NT2/D1 (cell line): ENCODE data around the gene PXT1.

Source experiments
- DNase-seq: peaks from one replicate; pipeline ENCODE4 v3.0.0-alpha.2; 2011; ENCODE audit warnings: low read depth, low spot score
- H3K27me3 ChIP-seq: 2 replicates; pipeline ENCODE4 v1.6.0; 2011; ENCODE audit warnings: mild to moderate bottlenecking; ENCODE audit not compliant: insufficient read length, insufficient read depth
- H3K36me3 ChIP-seq: 2 replicates; pipeline ENCODE4 v1.6.1; 2011; ENCODE audit warnings: mild to moderate bottlenecking, low read length, mixed read lengths; ENCODE audit not compliant: insufficient read depth, insufficient read length
- H3K4me1 ChIP-seq: 2 replicates; pipeline ENCODE4 v1.5.1; 2011; ENCODE audit not compliant: insufficient read depth, insufficient read length
- H3K4me3 ChIP-seq: 2 replicates; pipeline ENCODE4 v1.5.1; 2011; ENCODE audit warnings: low read depth; ENCODE audit not compliant: insufficient read length
- H3K9ac ChIP-seq: 2 replicates; pipeline ENCODE4 v1.6.0; 2011; ENCODE audit warnings: low read depth; ENCODE audit not compliant: insufficient read length
- H3K9me3 ChIP-seq: 2 replicates; pipeline ENCODE4 v1.5.1; 2011; ENCODE audit warnings: mild to moderate bottlenecking, low read length; ENCODE audit not compliant: insufficient read depth
- SUZ12 ChIP-seq: IDR thresholded peaks from 2 replicates; pipeline ENCODE4 v1.6.1; 2011; ENCODE audit not compliant: insufficient read length, insufficient read depth; ENCODE audit errors: extremely low read depth
- YY1 ChIP-seq: IDR thresholded peaks from 2 replicates; pipeline ENCODE4 v1.6.1; 2011; ENCODE audit not compliant: insufficient read length, insufficient read depth
- ZNF274 ChIP-seq: IDR thresholded peaks from 2 replicates; pipeline ENCODE4 v1.6.1; 2011; ENCODE audit warnings: mild to moderate bottlenecking, low read depth, low read length

Gene PXT1

DNA sequence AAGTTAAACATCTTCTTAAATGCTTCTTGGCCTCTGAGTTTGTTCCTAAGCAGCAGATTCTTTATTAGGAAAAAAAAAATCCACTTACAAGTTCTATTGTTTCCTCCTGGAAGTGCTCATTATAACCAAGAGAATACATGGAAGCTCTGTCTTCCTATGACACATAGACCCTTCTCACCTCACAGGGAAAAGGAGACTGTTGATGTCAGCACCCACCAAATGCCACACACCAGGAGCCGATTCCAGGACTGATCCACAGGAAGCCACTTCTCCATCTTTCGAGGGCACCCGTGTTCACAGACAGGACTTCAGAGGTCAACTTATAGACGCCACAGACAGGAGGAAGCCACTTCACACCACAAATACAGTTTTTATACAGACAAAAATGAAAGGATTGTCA lies 92.6 kb downstream of the PXT1 start:
- TF ChIP-seq YY1 (no peak), SUZ12 (no peak), ZNF274 (no peak)
- Histone ChIP-seq H3K27me3 (no peaks in the 10 kb centered on the region), H3K4me1 (no peaks in the 10 kb centered on the region), H3K9ac (no peak overlapping the region), H3K9me3 (no peaks in the 10 kb centered on the region), H3K36me3 (no peaks in the 10 kb centered on the region), H3K4me3 (no peak overlapping the region)
- DNase-seq: no peak

DNA sequence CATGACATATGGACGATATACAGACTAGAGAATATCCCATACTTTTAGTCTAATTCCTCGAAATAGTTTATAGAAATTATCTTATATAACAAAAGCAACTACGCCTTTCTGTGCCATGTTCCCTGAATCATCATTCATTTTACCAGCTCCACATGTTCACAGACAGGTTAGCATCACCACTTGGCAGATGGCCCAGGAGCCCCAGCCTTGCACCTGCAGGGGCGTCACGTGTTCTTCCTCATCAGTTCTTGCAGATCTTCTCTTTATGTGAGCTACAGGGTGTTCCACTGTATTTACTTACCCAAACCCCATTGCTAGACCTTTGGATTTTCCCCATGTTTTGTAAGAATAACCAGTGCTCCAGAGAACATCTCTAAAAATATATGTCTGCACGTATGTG lies 93.4 kb downstream of the PXT1 start:
- H3K4me1 ChIP-seq: no peaks in the 10 kb centered on the region
- H3K36me3 ChIP-seq: no peaks in the 10 kb centered on the region
- H3K9ac ChIP-seq: no peak overlapping the region
- no peak for TF ChIP-seq YY1
- no peak for TF ChIP-seq SUZ12
- no peak for TF ChIP-seq ZNF274
- no peak for DNase-seq
- H3K4me3 ChIP-seq: no peak overlapping the region
- H3K9me3 ChIP-seq: no peaks in the 10 kb centered on the region
- H3K27me3 ChIP-seq: no peaks in the 10 kb centered on the region

DNA sequence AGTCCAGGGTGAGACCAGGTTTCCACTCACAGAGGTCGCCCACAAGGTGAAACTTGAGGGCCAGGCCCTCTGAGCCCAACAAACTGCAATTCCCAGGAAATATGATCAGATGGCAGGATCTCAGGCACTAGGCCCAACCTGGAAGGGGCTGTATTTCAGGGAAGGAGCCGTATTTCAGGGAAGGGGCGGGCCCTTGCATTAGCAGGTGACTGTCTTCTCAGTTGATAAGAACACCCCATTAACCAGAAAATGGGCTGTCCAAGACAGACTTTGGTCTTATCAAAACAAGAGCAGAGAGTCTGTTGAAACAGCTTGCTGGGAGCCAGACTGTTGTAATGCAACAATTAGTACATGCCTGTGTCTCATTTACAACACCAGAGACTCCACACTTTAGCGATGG lies 95.0 kb downstream of the PXT1 start:
- H3K4me1 ChIP-seq: no peaks in the 10 kb centered on the region
- H3K36me3 ChIP-seq: no peaks in the 10 kb centered on the region
- no peaks in the 10 kb centered on the region for H3K9me3 ChIP-seq
- no peak overlapping the region for H3K9ac ChIP-seq
- DNase-seq: no peak
- TF ChIP-seq SUZ12 (no peak), YY1 (no peak)
- H3K4me3 ChIP-seq: no peak overlapping the region
- H3K27me3 ChIP-seq: no peaks in the 10 kb centered on the region

DNA sequence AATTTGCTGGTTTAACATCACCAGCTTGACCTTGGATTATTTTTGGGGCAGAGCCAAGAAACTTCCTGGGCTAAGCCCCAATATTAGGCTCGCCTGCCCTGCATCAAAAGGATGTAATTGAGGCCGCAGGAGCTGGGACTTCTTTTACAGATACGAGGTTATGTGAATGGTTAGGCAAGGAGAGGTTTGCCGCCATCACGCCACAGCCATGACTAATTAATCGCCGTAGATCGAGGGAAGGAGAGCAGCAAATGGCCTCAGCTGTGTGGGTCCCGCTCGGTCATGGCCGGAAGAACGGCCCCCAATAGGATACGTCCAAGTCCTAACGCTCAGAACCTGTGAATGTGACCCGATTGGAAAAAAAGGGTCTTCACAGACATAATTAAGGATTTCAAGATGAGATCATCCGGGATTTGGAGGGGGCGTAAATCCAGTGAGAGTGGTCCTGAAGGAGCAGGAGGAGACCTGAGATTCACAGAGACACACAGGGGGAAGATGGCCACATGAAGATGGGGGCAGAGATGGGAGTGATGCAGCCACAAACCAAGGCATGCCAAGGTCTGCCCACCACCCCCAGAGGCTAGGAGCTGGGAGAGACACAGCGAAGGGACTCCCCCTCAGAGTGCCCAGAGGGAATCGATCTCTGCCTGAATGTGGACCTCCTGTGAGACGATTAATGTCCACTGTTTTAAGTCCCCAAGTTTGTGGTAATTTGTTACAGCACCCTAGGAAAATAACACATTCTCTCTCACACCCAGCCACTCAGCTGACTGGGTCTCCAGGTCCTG lies 96.0 kb downstream of the PXT1 start:
- no peak for DNase-seq
- H3K4me1 ChIP-seq: no peaks in the 10 kb centered on the region
- no peaks in the 10 kb centered on the region for H3K27me3 ChIP-seq
- H3K4me3 ChIP-seq: no peak overlapping the region
- H3K9me3 ChIP-seq: no peaks in the 10 kb centered on the region
- no peaks in the 10 kb centered on the region for H3K36me3 ChIP-seq
- H3K9ac ChIP-seq: no peak overlapping the region
- no peak for TF ChIP-seq ZNF274
- no peak for TF ChIP-seq YY1
- no peak for TF ChIP-seq SUZ12

DNA sequence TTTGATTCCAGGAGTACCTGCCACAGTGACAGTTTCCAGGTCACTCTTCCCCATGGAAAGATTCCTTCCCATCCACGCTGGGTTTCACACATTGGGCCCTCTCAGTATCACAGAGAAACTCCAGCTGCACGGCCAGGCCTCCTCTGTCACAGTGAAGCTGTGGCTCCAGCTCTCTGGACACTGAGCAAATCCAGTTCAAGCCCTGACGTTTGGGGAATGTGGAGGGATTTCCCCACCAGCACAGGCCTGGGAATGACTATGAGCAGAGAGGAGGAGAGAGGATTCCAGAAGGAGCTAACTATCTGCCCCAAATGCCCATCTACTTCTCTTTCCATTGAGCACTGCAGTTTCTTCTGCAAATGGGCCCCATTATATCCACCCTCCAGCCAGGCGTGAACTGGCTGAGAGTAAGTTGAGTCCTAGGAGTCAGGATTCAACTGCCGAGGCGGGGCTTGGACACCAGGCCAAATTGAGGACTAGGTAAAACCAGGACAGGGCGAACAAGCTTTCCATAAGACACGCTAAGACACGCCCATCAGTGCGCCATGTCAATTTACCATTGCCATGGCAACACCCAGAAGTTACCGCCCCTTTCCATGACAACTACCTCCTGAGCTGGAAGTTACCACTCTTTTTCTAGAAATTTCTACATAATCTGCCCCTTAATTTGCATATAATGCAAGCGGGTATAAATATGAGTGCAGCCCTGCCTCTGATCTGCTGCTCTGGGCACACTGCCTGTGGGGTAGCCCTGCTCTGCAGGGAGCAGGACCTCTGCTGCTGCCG lies 96.8 kb downstream of the PXT1 start:
- H3K4me1 ChIP-seq: no peaks in the 10 kb centered on the region
- no peak overlapping the region for H3K4me3 ChIP-seq
- H3K36me3 ChIP-seq: no peaks in the 10 kb centered on the region
- H3K9ac ChIP-seq: no peak overlapping the region
- no peaks in the 10 kb centered on the region for H3K27me3 ChIP-seq
- no peak for TF ChIP-seq YY1
- no peak for TF ChIP-seq ZNF274
- no peak for DNase-seq
- H3K9me3 ChIP-seq: no peaks in the 10 kb centered on the region

DNA sequence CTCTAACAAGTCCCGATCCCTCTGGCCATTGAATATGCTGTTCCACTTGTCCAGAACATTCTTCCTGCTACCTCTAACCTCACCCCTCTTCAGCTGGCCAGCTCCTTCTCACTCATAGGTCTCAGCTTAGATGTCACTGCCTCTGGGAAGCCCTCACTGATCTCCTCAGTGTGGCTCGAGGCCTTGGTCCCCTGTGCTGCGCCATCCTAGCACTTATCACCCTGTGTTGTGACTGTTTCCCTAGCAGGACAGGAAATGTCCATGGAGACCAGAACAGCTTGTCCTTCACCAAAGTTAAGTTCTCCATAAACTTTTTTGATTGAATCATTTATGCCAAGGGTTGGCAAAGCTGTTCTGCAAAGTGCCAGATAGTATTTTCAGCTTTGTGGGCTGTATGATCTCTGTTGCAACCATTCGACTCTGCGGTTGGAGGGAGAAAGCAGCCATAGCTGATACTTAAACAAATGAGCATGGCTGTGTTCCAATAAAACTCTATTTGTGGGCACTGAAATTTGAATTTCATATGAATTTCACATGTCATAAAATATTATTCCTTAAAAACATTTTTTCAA lies 99.5 kb downstream of the PXT1 start:
- no peak for DNase-seq
- Histone ChIP-seq H3K36me3 (no peaks in the 10 kb centered on the region), H3K9ac (no peak overlapping the region), H3K9me3 (no peaks in the 10 kb centered on the region), H3K4me3 (no peak overlapping the region), H3K4me1 (no peaks in the 10 kb centered on the region), H3K27me3 (peaks cover 13% of the 10 kb centered on the region)
- TF ChIP-seq ZNF274 (no peak), SUZ12 (no peak), YY1 (no peak)

DNA sequence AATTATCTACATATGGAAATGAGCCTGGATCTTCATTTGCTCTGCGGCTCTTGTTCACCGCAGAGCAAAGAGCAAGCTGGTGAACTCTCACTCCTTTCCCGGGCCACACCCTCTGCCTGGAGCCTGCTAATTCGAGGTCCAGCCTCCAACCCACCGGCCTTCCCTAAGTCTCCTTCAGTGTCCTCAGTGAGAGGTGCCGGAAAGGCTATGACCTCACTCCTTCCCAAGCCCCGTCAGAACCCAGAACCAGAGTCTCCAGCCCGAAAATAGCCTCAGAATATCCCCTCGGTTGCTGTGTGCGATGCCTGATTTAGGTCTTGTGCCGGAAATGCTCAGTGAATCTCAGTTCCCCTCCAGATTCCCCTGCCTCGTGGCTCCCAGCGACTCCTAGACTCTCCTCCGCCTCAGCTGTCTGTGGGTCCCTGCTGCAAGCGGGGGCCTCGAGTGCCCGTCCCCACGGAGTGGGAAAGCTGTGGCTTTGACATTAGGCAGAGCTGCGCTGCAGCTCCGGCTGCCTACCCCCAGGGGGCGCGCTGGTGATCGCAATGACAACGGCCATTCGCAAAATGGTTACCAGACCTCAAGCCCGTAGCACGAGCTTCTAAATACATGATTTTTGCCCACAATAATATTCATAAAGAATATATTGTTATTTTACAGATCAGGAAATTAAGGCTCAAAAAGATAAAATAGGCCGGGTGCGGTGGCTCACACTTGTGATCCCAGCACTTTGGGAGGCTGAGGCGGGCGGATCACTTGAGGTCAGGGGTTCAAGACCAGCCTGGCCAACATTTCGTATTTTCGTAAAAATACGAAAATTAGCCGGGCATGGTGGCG lies 101.8 kb downstream of the PXT1 start:
- TF ChIP-seq YY1: no peak
- peaks cover 13% of the 10 kb centered on the region for H3K27me3 ChIP-seq
- DNase-seq: peak; percentile 36
- peak overlapping the region; percentile 74 for H3K9ac ChIP-seq
- no peaks in the 10 kb centered on the region for H3K36me3 ChIP-seq
- H3K9me3 ChIP-seq: no peaks in the 10 kb centered on the region
- H3K4me1 ChIP-seq: no peaks in the 10 kb centered on the region
- H3K4me3 ChIP-seq: peak overlapping the region; percentile 35
